Measurements from ENCODE around the gene KMT2C. TPM values are rescaled to one million over a fixed set of nuclear protein-coding genes. Genes with fewer than 3 reads are reported as not detected.

KMT2C gene
- total and polyA plus RNA-seq, 2 of the 8 experiments (the other 6 are each of a cell fraction or from before 2014, with no cell fraction given), result 9.1 to 40.8 TPM

GRCh38 chr7:152112829-152113228 is 323.0 kb downstream of the KMT2C start:
- ChIA-PET CTCF (ENCODE audit: partially characterized antibody) (no interaction called here), POLR2A (ENCODE audit: partially characterized antibody) (no interaction called here)
- H3K4me1 ChIP-seq (replicated peaks in 1 of 4; ENCODE audit: control insufficient read depth in 3 of 4, insufficient read depth in 4 of 4, low read length in 3 of 4), result no peaks in the 10 kb centered on the region
- peaks cover 0 to 1% (median 0%) of the 10 kb centered on the region in 4 experiments; a peak in 1 of 7 replicates for H3K27me3 ChIP-seq (replicated peaks in 1 of 4; ENCODE audit: control insufficient read depth in 3 of 4, extremely low read depth in 1 of 4, insufficient read depth in 3 of 4, low read length in 3 of 4)
- no peak overlapping the region for H3K9ac ChIP-seq (replicated peaks in 1 of 4; ENCODE audit: extremely low read depth in 1 of 4, low read depth in 3 of 4, low read length in 3 of 4)
- no peak overlapping the region for H3K14ac ChIP-seq (ENCODE audit: insufficient read length)
- no peak overlapping the region for H2BK5ac ChIP-seq (ENCODE audit: low read depth, low read length)
- no peak overlapping the region for H2BK20ac ChIP-seq (ENCODE audit: low read length)
- no peak overlapping the region for H3K4me3 ChIP-seq (ENCODE audit: extremely low read depth in 1 of 4, insufficient read depth in 2 of 4, low read depth in 3 of 4, low read length in 4 of 4)
- H3K23me2 ChIP-seq (ENCODE audit: low read depth, low read length), result no peaks in the 10 kb centered on the region
- no peaks in the 10 kb centered on the region for H3K79me1 ChIP-seq (ENCODE audit: low read depth, low read length)
- H2BK12ac ChIP-seq (ENCODE audit: low read depth, low read length), result no peak overlapping the region
- H4K20me1 ChIP-seq (replicated peaks in 1 of 2; ENCODE audit: control insufficient read depth in 1 of 2, insufficient read depth in 2 of 2, low read length in 2 of 2), result no peaks in the 10 kb centered on the region
- H3K23ac ChIP-seq (ENCODE audit: insufficient read length), result no peak overlapping the region
- H2BK15ac ChIP-seq (ENCODE audit: low read length), result no peak overlapping the region
- no peak overlapping the region for H2AFZ ChIP-seq (ENCODE audit: low read length)
- no peak overlapping the region for H3K27ac ChIP-seq (ENCODE audit: low read depth, low read length)
- no peak for FAIRE-seq
- no peak overlapping the region for H3K4ac ChIP-seq (replicated peaks; ENCODE audit: insufficient read length, low read depth, low read length)
- no peak overlapping the region for H3K18ac ChIP-seq (ENCODE audit: extremely low read depth, low read length)
- no peak overlapping the region for H4K91ac ChIP-seq (replicated peaks; ENCODE audit: insufficient read length, low read length)
- no peak overlapping the region for H4K8ac ChIP-seq (ENCODE audit: extremely low read depth, insufficient read depth, low read length)
- DNase-seq (ENCODE audit: low read depth in 1 of 2, low spot score in 2 of 2), result no peak
- H3K56ac ChIP-seq (replicated peaks; ENCODE audit: insufficient read length, low read depth, low read length), result no peak overlapping the region
- no peak overlapping the region for H2BK120ac ChIP-seq (replicated peaks; ENCODE audit: low read depth, low read length)
- no peak overlapping the region for H4K5ac ChIP-seq (ENCODE audit: insufficient read length, low read depth, low read length)
- H3K79me2 ChIP-seq (ENCODE audit: control insufficient read depth in 1 of 2, insufficient read depth in 2 of 2, low read length in 2 of 2), result no peaks in the 10 kb centered on the region
- no peak overlapping the region for H3K4me2 ChIP-seq (ENCODE audit: insufficient read depth in 1 of 2, low read depth in 2 of 2, low read length in 2 of 2)
- no peaks in the 10 kb centered on the region for H3K9me3 ChIP-seq (ENCODE audit: insufficient read depth in 2 of 2, low read depth in 1 of 2, low read length in 1 of 2)
- peaks cover 0 to 13% (median 6%) of the 10 kb centered on the region in 4 experiments; a peak in 5 of 8 replicates for H3K36me3 ChIP-seq (ENCODE audit: control insufficient read depth in 2 of 4, insufficient read depth in 4 of 4, low read length in 3 of 4)
- H2AK5ac ChIP-seq (ENCODE audit: low read depth, low read length), result no peak overlapping the region
- TF ChIP-seq SAP30 (IDR thresholded peaks at IDR 0.05; ENCODE audit: insufficient read depth, insufficient replicate concordance, low read length) (no peak), FOSL1 (IDR thresholded peaks at IDR 0.05; ENCODE audit: insufficient read depth, low read depth, low read length) (no peak), RXRA (IDR thresholded peaks at IDR 0.05; ENCODE audit: insufficient read depth, low read depth, low read length) (no peak), CBX5 (IDR thresholded peaks at IDR 0.05; ENCODE audit: low read depth, low read length) (no peak), SP1 (IDR thresholded peaks at IDR 0.05; ENCODE audit: low read depth, low read length) (no peak), SIN3A (conservative IDR thresholded peaks at IDR 0.05 in 1 of 2, IDR thresholded peaks at IDR 0.05 in 1 of 2; ENCODE audit: low read depth in 1 of 2, low read length in 2 of 2) (no peak), GTF2F1 (IDR thresholded peaks at IDR 0.05; ENCODE audit: borderline replicate concordance, low read depth, low read length) (no peak), CHD1 (IDR thresholded peaks at IDR 0.05; ENCODE audit: low read depth, low read length) (no peak), RBBP5 (IDR thresholded peaks at IDR 0.05; ENCODE audit: borderline replicate concordance, low read depth, low read length) (no peak), EZH2 (IDR thresholded peaks at IDR 0.05; ENCODE audit: low read depth, low read length, severe bottlenecking) (no peak), TAF1 (IDR thresholded peaks at IDR 0.05; ENCODE audit: low read depth, low read length) (no peak), ZNF274 (IDR thresholded peaks at IDR 0.05; ENCODE audit: borderline replicate concordance, extremely low read depth, low read length) (no peak)
- TF ChIP-seq, protein P1, sequence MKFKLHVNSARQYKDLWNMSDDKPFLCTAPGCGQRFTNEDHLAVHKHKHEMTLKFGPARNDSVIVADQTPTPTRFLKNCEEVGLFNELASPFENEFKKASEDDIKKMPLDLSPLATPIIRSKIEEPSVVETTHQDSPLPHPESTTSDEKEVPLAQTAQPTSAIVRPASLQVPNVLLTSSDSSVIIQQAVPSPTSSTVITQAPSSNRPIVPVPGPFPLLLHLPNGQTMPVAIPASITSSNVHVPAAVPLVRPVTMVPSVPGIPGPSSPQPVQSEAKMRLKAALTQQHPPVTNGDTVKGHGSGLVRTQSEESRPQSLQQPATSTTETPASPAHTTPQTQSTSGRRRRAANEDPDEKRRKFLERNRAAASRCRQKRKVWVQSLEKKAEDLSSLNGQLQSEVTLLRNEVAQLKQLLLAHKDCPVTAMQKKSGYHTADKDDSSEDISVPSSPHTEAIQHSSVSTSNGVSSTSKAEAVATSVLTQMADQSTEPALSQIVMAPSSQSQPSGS (IDR thresholded peaks at IDR 0.05; ENCODE audit: low read length), result no peak

Data from H1 (cell line).